B cell (primary cell): ENCODE results near the gene ACTL6B. TPM values are rescaled to one million over a fixed set of nuclear protein-coding genes. Genes with fewer than 3 reads are reported as not detected.

Source experiments
- ATAC-seq: fragments of 200-7000 bp; cut with Tn5 transposase; one replicate; pipeline ENCODE4 v1.10.0; 2021; ENCODE audit warnings: low read depth, mild to moderate bottlenecking, moderate number of reproducible peaks, moderate library complexity
- CTCF ChIA-PET: fragments of 350-600 bp; sonication (Branson Sonifier 250); formaldehyde crosslinking; loops from one replicate; lab custom pipeline; 2021; ENCODE audit warnings: antibody characterized with exemption, inconsistent platforms; lab: Charles Lee
- POLR2A ChIA-PET: fragments of 350-600 bp; sonication (Branson Sonifier 250); formaldehyde crosslinking; loops from one replicate; lab custom pipeline; 2021; ENCODE audit warnings: antibody characterized with exemption; lab: Charles Lee
- DNase-seq: peaks from one replicate; pipeline ENCODE4 v3.0.0; 2013
- H2AFZ ChIP-seq: 2 replicates; pipeline ENCODE4 v1.6.1; 2012; ENCODE audit warnings: mild to moderate bottlenecking, low read depth, low read length; ENCODE audit not compliant: insufficient read depth, poor library complexity, severe bottlenecking
- H3K27ac ChIP-seq, 2 donors: 1 replicate in 1 of 2; 2 replicates in 1 of 2; pipeline ENCODE4 v1.5.1; 2012 to 2013; ENCODE audit warnings: low read length in 2 of 2, mild to moderate bottlenecking in 2 of 2, moderate library complexity in 1 of 2
- H3K27me3 ChIP-seq, 4 experiments: fragments of 200-600 bp in 1 of 4; sonication (generic) in 1 of 4; replicated peaks in 1 of 4; 1 replicate in 2 of 4; 2 replicates in 2 of 4; pipeline versions ENCODE4 v1.6.1 to v1.7.0; 2013 to 2016; ENCODE audit warnings: low read length in 3 of 4, mild to moderate bottlenecking in 2 of 4, mixed read lengths in 1 of 4, moderate library complexity in 1 of 4; ENCODE audit not compliant: insufficient read depth in 4 of 4, control insufficient read depth in 3 of 4; ENCODE audit errors: control extremely low read depth in 1 of 4
- H3K36me3 ChIP-seq, 2 experiments: replicated peaks in 1 of 2; 1 replicate in 1 of 2; 2 replicates in 1 of 2; pipeline versions ENCODE4 v1.6.1 to v1.7.1; 2013; ENCODE audit warnings: low read length in 1 of 2; ENCODE audit not compliant: insufficient read depth in 2 of 2, control insufficient read depth in 1 of 2; ENCODE audit errors: control extremely low read depth in 1 of 2, extremely low read depth in 1 of 2
- H3K4me1 ChIP-seq, 2 donors: fragments of 200-600 bp in 1 of 2; sonication (generic) in 1 of 2; 1 replicate in 1 of 2; 2 replicates in 1 of 2; pipeline versions ENCODE4 v1.5.1 to v1.6.1; 2013 to 2017; ENCODE audit warnings: low read length in 2 of 2; ENCODE audit not compliant: control insufficient read depth in 2 of 2, insufficient read depth in 2 of 2
- H3K4me2 ChIP-seq: replicated peaks from 2 replicates; pipeline ENCODE3; 2012; ENCODE audit warnings: mild to moderate bottlenecking, low read depth, low read length; ENCODE audit not compliant: poor library complexity, severe bottlenecking
- H3K4me3 ChIP-seq, 5 experiments: fragments of 200-600 bp in 1 of 5; sonication (generic) in 1 of 5; 1 replicate in 3 of 5; 2 replicates in 2 of 5; pipeline versions ENCODE4 v1.5.1 to v1.7.0; 2011 to 2016; ENCODE audit warnings: low read length in 4 of 5, mild to moderate bottlenecking in 4 of 5, low read depth in 2 of 5, control low read depth in 1 of 5, moderate library complexity in 1 of 5; ENCODE audit not compliant: insufficient read depth in 1 of 5; ENCODE audit errors: control extremely low read depth in 1 of 5, extremely low read depth in 1 of 5
- H3K79me2 ChIP-seq: fragments of 200-600 bp; sonication (generic); one replicate; pipeline ENCODE4 v1.6.0; 2016; ENCODE audit warnings: low read length; ENCODE audit not compliant: control insufficient read depth, insufficient read depth
- H3K9ac ChIP-seq: fragments of 200-600 bp; sonication (generic); 2 replicates; pipeline ENCODE4 v1.6.1; 2017; ENCODE audit warnings: mild to moderate bottlenecking, low read length, moderate library complexity
- H3K9me3 ChIP-seq, 3 donors: one replicate each; pipeline versions ENCODE4 v1.6.1 to v1.7.1; 2013; ENCODE audit warnings: low read length in 2 of 3; ENCODE audit not compliant: control insufficient read depth in 2 of 3, insufficient read depth in 1 of 3; ENCODE audit errors: control extremely low read depth in 1 of 3
- H4K20me1 ChIP-seq: 2 replicates; pipeline ENCODE4 v1.6.0; 2012; ENCODE audit warnings: mild to moderate bottlenecking, low read length; ENCODE audit not compliant: insufficient read depth, control insufficient read depth, poor library complexity, severe bottlenecking
- H3K27ac Mint-ChIP-seq: one replicate; pipeline ENCODE4 v1.8.0; 2021; ENCODE audit warnings: mixed read lengths
- H3K27me3 Mint-ChIP-seq: one replicate; pipeline ENCODE4 v1.8.0; 2021; ENCODE audit warnings: mixed read lengths
- H3K4me1 Mint-ChIP-seq: one replicate; pipeline ENCODE4 v1.8.0; 2021; ENCODE audit warnings: mixed read lengths
- H3K4me3 Mint-ChIP-seq: one replicate; pipeline ENCODE4 v1.8.0; 2021; ENCODE audit warnings: mixed read lengths
- H3K9me3 Mint-ChIP-seq: one replicate; pipeline ENCODE4 v1.8.0; 2022; ENCODE audit warnings: mixed read lengths; ENCODE audit not compliant: insufficient read depth
- EZH2 ChIP-seq: IDR thresholded peaks from 2 replicates; pipeline ENCODE4 v1.6.1; 2012; ENCODE audit warnings: borderline replicate concordance, low read depth, mild to moderate bottlenecking, moderate library complexity, low read length; ENCODE audit not compliant: insufficient read depth, poor library complexity, severe bottlenecking
- WGBS: methylation state at CpG from one replicate; pipeline ENCODE4 v1.1.5; 2013; ENCODE audit warnings: missing lambda C conversion rate; ENCODE audit not compliant: insufficient coverage; 5-methylcytosine and 5-hydroxymethylcytosine counted together
- intact Hi-C: fragments of 100-400 bp; cut with micrococcal nuclease; formaldehyde crosslinking; loops from one replicate; pipeline ENCODE4 v1.10.0; 2022
- polyA plus RNA-seq: library from polyadenylated mRNA; depleted of rRNA; stranded (reverse); fragments of >200 nt; gene quantifications from 2 replicates; pipeline ENCODE4 v1.2.3, GENCODE V29; 2012
- total RNA-seq, 2 donors: library from RNA; stranded (reverse); fragments of 120-200 nt in 1 of 2; gene quantifications; 1 replicate in 1 of 2; 2 replicates in 1 of 2; pipeline versions ENCODE4 v1.2.3 to v1.2.4, GENCODE V29; 2013 to 2022
- TF ChIP-seq, protein P1 (sequence below): fragments of 200-600 bp; IDR thresholded peaks from one replicate; pipeline ENCODE4 v1.8.0; 2022; ENCODE audit warnings: antibody characterized with exemption, mild to moderate bottlenecking

The ACTL6B gene
- total and polyA plus RNA-seq, 2 donors (not counting 1 experiment from before 2014, with no cell fraction given) = not detected

DNA sequence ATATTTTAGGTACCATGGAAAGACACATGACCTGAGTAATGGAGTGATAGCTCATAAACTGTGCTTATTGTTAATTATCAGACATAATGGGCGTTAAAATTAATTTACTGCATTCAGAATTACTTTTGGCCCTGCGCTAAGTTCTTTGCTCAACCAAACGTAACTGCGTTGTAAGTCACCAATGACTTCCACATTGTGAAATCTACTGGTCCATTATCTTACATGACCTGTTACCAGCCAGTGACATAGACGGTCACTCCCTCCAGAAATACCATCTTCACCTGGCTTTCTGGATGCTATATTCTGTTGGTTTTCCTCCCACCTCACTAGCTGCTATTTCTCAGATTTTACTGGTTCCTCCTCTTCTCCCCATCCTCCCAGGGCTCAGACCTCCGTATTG, 42.8 kb upstream of the ACTL6B start:
- no peaks in the 10 kb centered on the region for H3K27me3 ChIP-seq
- TF ChIP-seq EZH2 = no peak
- TF ChIP-seq, protein P1, sequence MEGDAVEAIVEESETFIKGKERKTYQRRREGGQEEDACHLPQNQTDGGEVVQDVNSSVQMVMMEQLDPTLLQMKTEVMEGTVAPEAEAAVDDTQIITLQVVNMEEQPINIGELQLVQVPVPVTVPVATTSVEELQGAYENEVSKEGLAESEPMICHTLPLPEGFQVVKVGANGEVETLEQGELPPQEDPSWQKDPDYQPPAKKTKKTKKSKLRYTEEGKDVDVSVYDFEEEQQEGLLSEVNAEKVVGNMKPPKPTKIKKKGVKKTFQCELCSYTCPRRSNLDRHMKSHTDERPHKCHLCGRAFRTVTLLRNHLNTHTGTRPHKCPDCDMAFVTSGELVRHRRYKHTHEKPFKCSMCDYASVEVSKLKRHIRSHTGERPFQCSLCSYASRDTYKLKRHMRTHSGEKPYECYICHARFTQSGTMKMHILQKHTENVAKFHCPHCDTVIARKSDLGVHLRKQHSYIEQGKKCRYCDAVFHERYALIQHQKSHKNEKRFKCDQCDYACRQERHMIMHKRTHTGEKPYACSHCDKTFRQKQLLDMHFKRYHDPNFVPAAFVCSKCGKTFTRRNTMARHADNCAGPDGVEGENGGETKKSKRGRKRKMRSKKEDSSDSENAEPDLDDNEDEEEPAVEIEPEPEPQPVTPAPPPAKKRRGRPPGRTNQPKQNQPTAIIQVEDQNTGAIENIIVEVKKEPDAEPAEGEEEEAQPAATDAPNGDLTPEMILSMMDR = no peak
- WGBS = 100% methylated on average over 4 of the region's 6 CpGs
- no peak overlapping the region for H3K4me2 ChIP-seq
- H3K79me2 ChIP-seq = no peaks in the 10 kb centered on the region
- Mint-ChIP-seq H3K27me3 (peaks cover 4% of the 10 kb centered on the region), H3K4me1 (peaks cover 12% of the 10 kb centered on the region), H3K27ac (no peak overlapping the region), H3K4me3 (no peak overlapping the region), H3K9me3 (no peaks in the 10 kb centered on the region)
- CTCF ChIA-PET = interaction anchor here (1.3 kb wide), 1 partner anchor 153 kb away, joined by 4 read pairs; the partner anchor contains the start of gene SLC12A9
- no peaks in the 10 kb centered on the region for H4K20me1 ChIP-seq
- H2AFZ ChIP-seq = no peak overlapping the region
- H3K27ac ChIP-seq = no peak overlapping the region
- H3K9me3 ChIP-seq = no peaks in the 10 kb centered on the region
- intact Hi-C loops = no loop called here
- H3K4me1 ChIP-seq = peaks cover 15 to 18% of the 10 kb centered on the region in 2 donors
- ATAC-seq (no peak), DNase-seq (no peak)
- no peak overlapping the region for H3K4me3 ChIP-seq
- H3K36me3 ChIP-seq = no peaks in the 10 kb centered on the region
- POLR2A ChIA-PET = interaction anchor here (0.8 kb wide), 1 partner anchor 25 kb away, joined by 3 read pairs; no protein-coding TSS in a partner anchor
- no peak overlapping the region for H3K9ac ChIP-seq

- Histone ChIP-seq H3K9ac (no peak overlapping the region), H3K4me1 (peaks cover 36 to 42% of the 10 kb centered on the region in 2 donors), H3K27me3 (no peaks in the 10 kb centered on the region), H4K20me1 (peaks cover 24% of the 10 kb centered on the region), H3K36me3 (peaks cover 0 to under 1% of the 10 kb centered on the region in 2 experiments), H2AFZ (peak overlapping the region; percentile 30), H3K9me3 (no peaks in the 10 kb centered on the region), H3K4me2 (peak overlapping the region; percentile 80), H3K79me2 (peaks cover 24% of the 10 kb centered on the region), H3K27ac (peak overlapping the region in 1 of 2 donors; percentile 54), H3K4me3 (no peak overlapping the region)
- 93% methylated on average over 4 of the region's 6 CpGs for WGBS
- peak overlapping the region; percentile 83 for H3K4me3 Mint-ChIP-seq
- intact Hi-C loops = no loop called here
- no peak for ATAC-seq
- POLR2A ChIA-PET = interaction anchor here (4.8 kb wide), 1 partner anchor 10 kb away, joined by 29 read pairs; the partner anchor contains the start of gene POP7
- CTCF ChIA-PET = interaction anchor here (0.8 to 9.8 kb wide), 5 partner anchors 9 to 175 kb away, joined by 3 to 85 read pairs (median 3); partner anchors contain the start of gene POP7
- no peak for DNase-seq
- H3K9me3 Mint-ChIP-seq = no peaks in the 10 kb centered on the region
- peaks cover 4% of the 10 kb centered on the region for H3K27me3 Mint-ChIP-seq
- H3K27ac Mint-ChIP-seq = peak overlapping the region; percentile 57
- H3K4me1 Mint-ChIP-seq = peaks cover 33% of the 10 kb centered on the region
- no peak for TF ChIP-seq EZH2
- TF ChIP-seq, protein P1 = no peak
These were observed 39.9 kb upstream of the ACTL6B start for GRCh38 chr7:100696123-100696521.
